OCI-LY3 (cell line): Measurements from ENCODE around the gene IL18.

Source experiments
- H2AFZ ChIP-seq: fragments of 200-600, 300-600 bp; shearing (Covaris generic); 2 replicates; pipeline ENCODE4 v1.6.0; 2014; ENCODE audit warnings: antibody characterized with exemption, low read depth, low read length
- H3K27ac ChIP-seq: fragments of 200-600, 300-600 bp; sonication (generic); 2 replicates; pipeline ENCODE4 v1.5.1; 2014; ENCODE audit warnings: mild to moderate bottlenecking, low read length, moderate library complexity, mixed read lengths
- H3K27me3 ChIP-seq: fragments of 200-600, 300-600 bp; sonication (generic); 2 replicates; pipeline ENCODE4 v1.6.1; 2014; ENCODE audit warnings: low read depth, low read length, mixed read lengths
- H3K36me3 ChIP-seq: fragments of 200-600, 300-600 bp; sonication (generic); replicated peaks from 2 replicates; pipeline ENCODE3; 2014; ENCODE audit warnings: low read depth, low read length, mixed read lengths
- H3K4me1 ChIP-seq: fragments of 300-600, 200-600 bp; sonication (generic); 2 replicates; pipeline ENCODE4 v1.6.1; 2014; ENCODE audit warnings: low read length, mixed read lengths
- H3K4me2 ChIP-seq: fragments of 200-600, 300-600 bp; sonication (generic); 2 replicates; pipeline ENCODE4 v1.6.1; 2014; ENCODE audit warnings: low read length, mixed read lengths
- H3K4me3 ChIP-seq: fragments of 300-600, 200-600 bp; sonication (generic); 2 replicates; pipeline ENCODE4 v1.5.1; 2014; ENCODE audit warnings: antibody characterized with exemption, mild to moderate bottlenecking, low read length, moderate library complexity
- H3K79me2 ChIP-seq: fragments of 300-600, 200-600 bp; shearing (Covaris generic); 2 replicates; pipeline ENCODE4 v1.6.1; 2014; ENCODE audit warnings: mild to moderate bottlenecking, low read length, mixed read lengths
- H3K9ac ChIP-seq: fragments of 300-600, 200-600 bp; shearing (Covaris generic); 2 replicates; pipeline ENCODE4 v1.6.0; 2014; ENCODE audit warnings: mild to moderate bottlenecking, low read length, moderate library complexity
- H3K9me3 ChIP-seq: fragments of 200-600, 300-600 bp; shearing (Covaris generic); 2 replicates; pipeline ENCODE4 v1.6.1; 2014; ENCODE audit warnings: low read length, mixed read lengths; ENCODE audit not compliant: insufficient read depth
- H4K20me1 ChIP-seq: fragments of 200-600, 300-600 bp; sonication (generic); 2 replicates; pipeline ENCODE4 v1.6.1; 2016; ENCODE audit warnings: low read length, mixed read lengths; ENCODE audit not compliant: insufficient read depth
- CTCF ChIP-seq: fragments of 200-600, 300-600 bp; sonication (generic); IDR thresholded peaks from 2 replicates; pipeline ENCODE4 v1.5.1; 2014; ENCODE audit warnings: antibody characterized with exemption, low read length, low read depth
- EZH2phosphoT487 ChIP-seq: fragments of 200-600 bp; shearing (Covaris generic); IDR thresholded peaks from 2 replicates; pipeline ENCODE4 v1.6.1; 2018; ENCODE audit warnings: antibody characterized with exemption, mixed run types, low read depth

Gene IL18

GRCh38 chr11:112178428-112178827 lies 14.5 kb upstream of the IL18 start:
- no peaks in the 10 kb centered on the region for H3K36me3 ChIP-seq
- H4K20me1 ChIP-seq = no peaks in the 10 kb centered on the region
- H3K4me2 ChIP-seq = no peak overlapping the region
- H2AFZ ChIP-seq = no peak overlapping the region
- no peak overlapping the region for H3K9ac ChIP-seq
- H3K4me3 ChIP-seq = no peak overlapping the region
- peaks cover 32% of the 10 kb centered on the region for H3K4me1 ChIP-seq
- TF ChIP-seq EZH2phosphoT487 = no peak
- no peak for TF ChIP-seq CTCF
- H3K9me3 ChIP-seq = no peaks in the 10 kb centered on the region
- no peaks in the 10 kb centered on the region for H3K79me2 ChIP-seq
- peaks cover 46% of the 10 kb centered on the region for H3K27me3 ChIP-seq
- H3K27ac ChIP-seq = no peak overlapping the region

- H3K79me2 ChIP-seq = no peaks in the 10 kb centered on the region
- H3K36me3 ChIP-seq = no peaks in the 10 kb centered on the region
- TF ChIP-seq EZH2phosphoT487 (no peak), CTCF (no peak)
- H4K20me1 ChIP-seq = no peaks in the 10 kb centered on the region
- H3K4me1 ChIP-seq = peaks cover 35% of the 10 kb centered on the region
- no peak overlapping the region for H3K4me2 ChIP-seq
- no peak overlapping the region for H3K27ac ChIP-seq
- no peak overlapping the region for H2AFZ ChIP-seq
- no peaks in the 10 kb centered on the region for H3K9me3 ChIP-seq
- no peak overlapping the region for H3K9ac ChIP-seq
- peaks cover 50% of the 10 kb centered on the region for H3K27me3 ChIP-seq
- no peak overlapping the region for H3K4me3 ChIP-seq
These were observed 13.7 kb upstream of the IL18 start for GRCh38 chr11:112177589-112177988.

- H3K9me3 ChIP-seq = no peaks in the 10 kb centered on the region
- H3K36me3 ChIP-seq = no peaks in the 10 kb centered on the region
- no peaks in the 10 kb centered on the region for H3K79me2 ChIP-seq
- peaks cover 50% of the 10 kb centered on the region for H3K27me3 ChIP-seq
- H3K9ac ChIP-seq = no peak overlapping the region
- no peak overlapping the region for H3K4me2 ChIP-seq
- H2AFZ ChIP-seq = no peak overlapping the region
- peaks cover 43% of the 10 kb centered on the region for H3K4me1 ChIP-seq
- H3K27ac ChIP-seq = no peak overlapping the region
- no peaks in the 10 kb centered on the region for H4K20me1 ChIP-seq
- no peak overlapping the region for H3K4me3 ChIP-seq
- TF ChIP-seq EZH2phosphoT487 = no peak
- TF ChIP-seq CTCF = no peak
These were observed 12.2 kb upstream of the IL18 start for GRCh38 chr11:112176077-112176476.

- Histone ChIP-seq H3K9me3 (no peaks in the 10 kb centered on the region), H4K20me1 (no peaks in the 10 kb centered on the region), H2AFZ (no peak overlapping the region), H3K27me3 (peaks cover 55% of the 10 kb centered on the region), H3K4me2 (peak overlapping the region; percentile 69), H3K4me1 (peaks cover 43% of the 10 kb centered on the region), H3K9ac (no peak overlapping the region), H3K27ac (no peak overlapping the region), H3K79me2 (no peaks in the 10 kb centered on the region), H3K4me3 (peak overlapping the region; percentile 68), H3K36me3 (no peaks in the 10 kb centered on the region)
- TF ChIP-seq CTCF (no peak), EZH2phosphoT487 (no peak)
These were observed 11.7 kb upstream of the IL18 start for GRCh38 chr11:112175599-112175952.
